ENCODE measurements around the gene C5orf47. TPM values are rescaled to one million over a fixed set of nuclear protein-coding genes. Genes with fewer than 3 reads are reported as not detected.

Gene C5orf47
- polyA plus RNA-seq, 1 of the 3 experiments (the other 2 are of a cell fraction), result not detected

DNA sequence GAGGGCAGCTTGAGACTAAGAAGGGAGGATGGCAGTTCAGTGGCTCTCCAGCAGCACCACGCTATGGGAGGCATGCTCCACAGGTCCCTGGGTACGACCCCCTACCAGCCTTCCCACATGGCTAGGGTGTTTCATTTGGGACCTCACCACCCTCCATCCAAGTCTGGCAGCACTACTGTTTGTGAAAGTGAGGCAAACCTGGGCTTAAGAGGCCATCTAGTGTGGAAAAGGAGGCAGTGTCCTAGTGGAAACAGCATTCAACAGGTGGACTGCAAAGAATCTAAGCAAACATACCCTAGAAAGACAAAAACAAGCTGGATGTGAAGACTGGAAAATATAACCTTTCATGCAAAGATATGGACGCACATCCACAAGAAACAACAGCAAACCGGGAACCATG, 4.8 kb upstream of the C5orf47 start:
- Histone ChIP-seq H3F3A (replicated peaks; ENCODE audit: insufficient read depth) (no peaks in the 10 kb centered on the region), H3K4me3 (ENCODE audit: low read depth in 2 of 2, low read length in 1 of 2) (peak overlapping the region in 1 of 2 experiments; percentile 12; a peak in 1 of 4 replicates), H3K4me1 (ENCODE audit: control insufficient read depth in 1 of 2, insufficient read depth in 2 of 2, low read depth in 1 of 2, low read length in 1 of 2) (no peaks in the 10 kb centered on the region), H3K27me3 (ENCODE audit: insufficient read depth) (peaks cover 15% of the 10 kb centered on the region; the same call in 1 of the 2 replicates), H4K20me1 (ENCODE audit: insufficient read depth) (no peaks in the 10 kb centered on the region), H3K27ac (ENCODE audit: low read depth in 2 of 2, low read length in 1 of 2) (no peak overlapping the region), H3K9me2 (no peaks in the 10 kb centered on the region), H3K36me3 (replicated peaks in 1 of 2; ENCODE audit: control insufficient read depth in 1 of 2, insufficient read depth in 2 of 2, low read length in 1 of 2) (no peaks in the 10 kb centered on the region), H2AFZ (ENCODE audit: low read depth) (no peak overlapping the region), H3K9me3 (no peaks in the 10 kb centered on the region), H3K79me2 (ENCODE audit: insufficient read depth) (no peaks in the 10 kb centered on the region), H3K4me2 (no peak overlapping the region), H3K9ac (no peak overlapping the region)
- peak; percentile 46 for DNase-seq
- CTCF ChIA-PET, result interaction anchor here (0.7 to 2.9 kb wide), 14 partner anchors 9 to 411 kb away, joined by 3 to 17 read pairs (median 3); no protein-coding TSS in a partner anchor
- 15% methylated on average over 4 of the region's 4 CpGs for WGBS (ENCODE audit: low lambda C conversion rate)
- peak; percentile 43 for TF ChIP-seq SMC3 (IDR thresholded peaks at IDR 0.05; ENCODE audit: low read depth, low read length)
- TF ChIP-seq PBX3 (IDR thresholded peaks at IDR 0.05), result no peak
- no peak for TF ChIP-seq GATA2 (CRISPR knock-in tag; IDR thresholded peaks at IDR 0.05)
- TF ChIP-seq, protein P1, sequence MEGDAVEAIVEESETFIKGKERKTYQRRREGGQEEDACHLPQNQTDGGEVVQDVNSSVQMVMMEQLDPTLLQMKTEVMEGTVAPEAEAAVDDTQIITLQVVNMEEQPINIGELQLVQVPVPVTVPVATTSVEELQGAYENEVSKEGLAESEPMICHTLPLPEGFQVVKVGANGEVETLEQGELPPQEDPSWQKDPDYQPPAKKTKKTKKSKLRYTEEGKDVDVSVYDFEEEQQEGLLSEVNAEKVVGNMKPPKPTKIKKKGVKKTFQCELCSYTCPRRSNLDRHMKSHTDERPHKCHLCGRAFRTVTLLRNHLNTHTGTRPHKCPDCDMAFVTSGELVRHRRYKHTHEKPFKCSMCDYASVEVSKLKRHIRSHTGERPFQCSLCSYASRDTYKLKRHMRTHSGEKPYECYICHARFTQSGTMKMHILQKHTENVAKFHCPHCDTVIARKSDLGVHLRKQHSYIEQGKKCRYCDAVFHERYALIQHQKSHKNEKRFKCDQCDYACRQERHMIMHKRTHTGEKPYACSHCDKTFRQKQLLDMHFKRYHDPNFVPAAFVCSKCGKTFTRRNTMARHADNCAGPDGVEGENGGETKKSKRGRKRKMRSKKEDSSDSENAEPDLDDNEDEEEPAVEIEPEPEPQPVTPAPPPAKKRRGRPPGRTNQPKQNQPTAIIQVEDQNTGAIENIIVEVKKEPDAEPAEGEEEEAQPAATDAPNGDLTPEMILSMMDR (IDR thresholded peaks at IDR 0.05), result peak; percentile 35; the same call in 1 of the 2 replicates
- TF ChIP-seq TAF1 (IDR thresholded peaks at IDR 0.05; ENCODE audit: borderline replicate concordance, low read depth, low read length), result no peak
- no peak for TF ChIP-seq RCOR1 (IDR thresholded peaks at IDR 0.05; ENCODE audit: low read length)
- no peak for TF ChIP-seq IRF3 (IDR thresholded peaks at IDR 0.05; ENCODE audit: low read depth, low read length)
- no peak for TF ChIP-seq TEAD4 (IDR thresholded peaks at IDR 0.05; ENCODE audit: borderline replicate concordance, insufficient read depth)
- no peak for TF ChIP-seq MXI1 (IDR thresholded peaks at IDR 0.05; ENCODE audit: low read depth, low read length)
- TF ChIP-seq NRF1 (IDR thresholded peaks at IDR 0.05; ENCODE audit: low read depth, low read length), result no peak
- TF ChIP-seq, protein P2, sequence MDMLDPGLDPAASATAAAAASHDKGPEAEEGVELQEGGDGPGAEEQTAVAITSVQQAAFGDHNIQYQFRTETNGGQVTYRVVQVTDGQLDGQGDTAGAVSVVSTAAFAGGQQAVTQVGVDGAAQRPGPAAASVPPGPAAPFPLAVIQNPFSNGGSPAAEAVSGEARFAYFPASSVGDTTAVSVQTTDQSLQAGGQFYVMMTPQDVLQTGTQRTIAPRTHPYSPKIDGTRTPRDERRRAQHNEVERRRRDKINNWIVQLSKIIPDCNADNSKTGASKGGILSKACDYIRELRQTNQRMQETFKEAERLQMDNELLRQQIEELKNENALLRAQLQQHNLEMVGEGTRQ (IDR thresholded peaks at IDR 0.05; ENCODE audit: borderline replicate concordance, low read depth, low read length), result no peak
- TF ChIP-seq RXRA (IDR thresholded peaks at IDR 0.05; ENCODE audit: borderline replicate concordance, low read depth), result no peak
- no peak for TF ChIP-seq FOSL2 (IDR thresholded peaks at IDR 0.05; ENCODE audit: borderline replicate concordance, low read depth)
- no peak for TF ChIP-seq JUND (IDR thresholded peaks at IDR 0.05)
- no peak for TF ChIP-seq CHD2 (IDR thresholded peaks at IDR 0.05; ENCODE audit: low read length, partially characterized antibody)
- no peak for TF ChIP-seq NFIC (IDR thresholded peaks at IDR 0.05; ENCODE audit: borderline replicate concordance)
- no peak for TF ChIP-seq TCF12 (IDR thresholded peaks at IDR 0.05)
- TF ChIP-seq, protein P3, sequence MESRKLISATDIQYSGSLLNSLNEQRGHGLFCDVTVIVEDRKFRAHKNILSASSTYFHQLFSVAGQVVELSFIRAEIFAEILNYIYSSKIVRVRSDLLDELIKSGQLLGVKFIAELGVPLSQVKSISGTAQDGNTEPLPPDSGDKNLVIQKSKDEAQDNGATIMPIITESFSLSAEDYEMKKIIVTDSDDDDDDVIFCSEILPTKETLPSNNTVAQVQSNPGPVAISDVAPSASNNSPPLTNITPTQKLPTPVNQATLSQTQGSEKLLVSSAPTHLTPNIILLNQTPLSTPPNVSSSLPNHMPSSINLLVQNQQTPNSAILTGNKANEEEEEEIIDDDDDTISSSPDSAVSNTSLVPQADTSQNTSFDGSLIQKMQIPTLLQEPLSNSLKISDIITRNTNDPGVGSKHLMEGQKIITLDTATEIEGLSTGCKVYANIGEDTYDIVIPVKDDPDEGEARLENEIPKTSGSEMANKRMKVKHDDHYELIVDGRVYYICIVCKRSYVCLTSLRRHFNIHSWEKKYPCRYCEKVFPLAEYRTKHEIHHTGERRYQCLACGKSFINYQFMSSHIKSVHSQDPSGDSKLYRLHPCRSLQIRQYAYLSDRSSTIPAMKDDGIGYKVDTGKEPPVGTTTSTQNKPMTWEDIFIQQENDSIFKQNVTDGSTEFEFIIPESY (IDR thresholded peaks at IDR 0.05; ENCODE audit: borderline replicate concordance, low read depth), result no peak
- TF ChIP-seq RAD21 (IDR thresholded peaks at IDR 0.05; ENCODE audit: low read length), result peak; percentile 66
- no peak for TF ChIP-seq YY1 (IDR thresholded peaks at IDR 0.05; ENCODE audit: low read depth)
- no peak for TF ChIP-seq RFX5 (IDR thresholded peaks at IDR 0.05; ENCODE audit: low read length)
- no peak for TF ChIP-seq USF1 (IDR thresholded peaks at IDR 0.05; ENCODE audit: borderline replicate concordance, low read depth)
- POLR2A ChIA-PET, result no interaction called here
